A549 (cell line): ENCODE results near the gene CNKSR3. TPM values are rescaled to one million over a fixed set of nuclear protein-coding genes. Genes with fewer than 3 reads are reported as not detected.
"Not testable (repeated sequence)": the region's sequence is repeated elsewhere in the genome, so short reads cannot be mapped to it uniquely, and the experiment has no call there.

ENCODE experiments used
- ATAC-seq, 2 experiments: fragments of 200-7000 bp in 1 of 2; fragments of >200 bp in 1 of 2; cut with Nextera tagmentation in 1 of 2; cut with Tn5 transposase in 1 of 2; 3 replicates each; pipeline versions ENCODE4 v1.8.0 to v1.9.1; 2018 to 2020; ENCODE audit warnings: mild to moderate bottlenecking in 1 of 2, moderate library complexity in 1 of 2
- CTCF ChIA-PET: fragments of 300-600 bp; sonication (Branson Sonifier 250); formaldehyde crosslinking; extraction: SDS; loops from one replicate; lab custom pipeline; 2021; ENCODE audit warnings: antibody characterized with exemption, inconsistent platforms; lab: Yijun Ruan, JAX
- POLR2A ChIA-PET: fragments of 350-600 bp; formaldehyde crosslinking; extraction: SDS; loops from one replicate; lab custom pipeline; 2021; ENCODE audit warnings: antibody characterized with exemption, inconsistent platforms; lab: Yijun Ruan, JAX
- DNase-seq, 2 experiments: peaks; one replicate each; pipeline versions ENCODE4 v3.0.0 to v3.0.0-alpha.2; 2011 to 2016; ENCODE audit warnings: low read depth in 1 of 2, low spot score in 1 of 2
- FAIRE-seq: peaks from 2 replicates; lab custom pipeline; 2011; peaks lifted over from hg19 to GRCh38; lab: Jason Lieb, UNC
- H3K27ac ChIP-seq, 2 experiments: fragments of >200 bp; sonication (Bioruptor Twin); formaldehyde crosslinking; 3 replicates each; pipeline ENCODE4 v1.5.1; 2016 to 2017
- H3K4me1 ChIP-seq: fragments of >200 bp; sonication (Bioruptor Twin); formaldehyde crosslinking; 3 replicates; pipeline ENCODE4 v1.6.1; 2016
- H3K4me2 ChIP-seq: fragments of >200 bp; sonication (Bioruptor Twin); formaldehyde crosslinking; 3 replicates; pipeline ENCODE4 v1.6.1; 2016
- H3K4me3 ChIP-seq: fragments of >200 bp; sonication (Bioruptor Twin); formaldehyde crosslinking; 3 replicates; pipeline ENCODE4 v1.5.1; 2016
- H3K9me3 ChIP-seq: fragments of >200 bp; sonication (Bioruptor Twin); formaldehyde crosslinking; 3 replicates; pipeline ENCODE4 v1.6.1; 2016
- BHLHE40 ChIP-seq: IDR thresholded peaks from 2 replicates; pipeline ENCODE4 v1.6.1; 2012; ENCODE audit warnings: low read depth, low read length, inconsistent platforms
- CEBPB ChIP-seq, 2 experiments: fragments of >200 bp in 1 of 2; sonication (Bioruptor Twin) in 1 of 2; formaldehyde crosslinking in 1 of 2; IDR thresholded peaks; 2 replicates each; pipeline ENCODE4 v1.6.1; 2012 to 2016
- CHD4 ChIP-seq: fragments of 200-600 bp; sonication (generic); IDR thresholded peaks from 2 replicates; pipeline ENCODE4 v1.6.1; 2016; ENCODE audit warnings: antibody characterized with exemption, mild to moderate bottlenecking, borderline replicate concordance
- CTCF ChIP-seq: fragments of >200 bp; sonication (Bioruptor Twin); formaldehyde crosslinking; IDR thresholded peaks from 3 replicates; pipeline ENCODE4 v1.5.1; 2016
- EHF ChIP-seq: fragments of 250-450 bp; sonication (Bioruptor Pico); IDR thresholded peaks from 2 replicates; pipeline ENCODE4 v1.5.0; 2020; ENCODE audit warnings: mild to moderate bottlenecking
- EP300 ChIP-seq, 2 experiments: fragments of >200 bp; sonication (Bioruptor Twin); formaldehyde crosslinking; IDR thresholded peaks; 2 replicates in 1 of 2; 3 replicates in 1 of 2; pipeline ENCODE4 v1.6.1; 2016 to 2017
- FOSB ChIP-seq: fragments of 250-450 bp; sonication (Bioruptor Pico); IDR thresholded peaks from 2 replicates; pipeline ENCODE4 v1.5.0; 2020; ENCODE audit warnings: mild to moderate bottlenecking, moderate library complexity
- GATA3 ChIP-seq: IDR thresholded peaks from 2 replicates; pipeline ENCODE4 v1.6.1; 2012; ENCODE audit warnings: borderline replicate concordance
- HDAC2 ChIP-seq: fragments of 200-600 bp; sonication (generic); IDR thresholded peaks from 2 replicates; pipeline ENCODE4 v1.6.1; 2016
- HMGXB4 ChIP-seq: fragments of 250-450 bp; sonication (Bioruptor Pico); IDR thresholded peaks from 2 replicates; pipeline ENCODE4 v1.5.0; 2021; ENCODE audit warnings: mild to moderate bottlenecking, moderate library complexity, borderline replicate concordance
- HOXB5 ChIP-seq: fragments of 250-450 bp; sonication (Bioruptor Pico); IDR thresholded peaks from 2 replicates; pipeline ENCODE4 v1.5.0; 2020; ENCODE audit warnings: mild to moderate bottlenecking, moderate library complexity
- KDM1A ChIP-seq: fragments of 200-600 bp; sonication (generic); IDR thresholded peaks from 2 replicates; pipeline ENCODE4 v1.6.1; 2016; ENCODE audit warnings: low read depth, mild to moderate bottlenecking
- KDM5A ChIP-seq: fragments of 200-600 bp; sonication (generic); IDR thresholded peaks from 2 replicates; pipeline ENCODE4 v1.6.1; 2016; ENCODE audit warnings: antibody characterized with exemption, mild to moderate bottlenecking
- MAZ ChIP-seq: fragments of 150-350 bp; IDR thresholded peaks from 2 replicates; pipeline ENCODE4 v1.6.1; 2014; ENCODE audit warnings: antibody characterized with exemption, low read depth, low read length, borderline replicate concordance
- PHF8 ChIP-seq: fragments of 200-600 bp; sonication (generic); IDR thresholded peaks from 2 replicates; pipeline ENCODE4 v1.6.1; 2016; ENCODE audit warnings: low read depth, mild to moderate bottlenecking, antibody characterized with exemption, moderate library complexity, borderline replicate concordance
- POLR2A ChIP-seq: IDR thresholded peaks from 2 replicates; pipeline ENCODE4 v1.6.1; 2012; ENCODE audit warnings: mild to moderate bottlenecking, low read length
- POLR2AphosphoS2 ChIP-seq: conservative IDR thresholded peaks from 2 replicates; pipeline ENCODE4 v1.6.1; 2012; ENCODE audit warnings: low read length, improper control_type of control experiment, inconsistent platforms
- RARB ChIP-seq: fragments of 250-450 bp; sonication (Bioruptor Pico); IDR thresholded peaks from 2 replicates; pipeline ENCODE4 v1.8.0; 2021; ENCODE audit warnings: mild to moderate bottlenecking, moderate library complexity
- RCOR1 ChIP-seq: fragments of 150-350 bp; IDR thresholded peaks from 2 replicates; pipeline ENCODE4 v1.6.1; 2014; ENCODE audit warnings: antibody characterized with exemption, low read length, low read depth
- TFCP2L1 ChIP-seq: fragments of 250-450 bp; sonication (Bioruptor Pico); IDR thresholded peaks from 2 replicates; pipeline ENCODE4 v1.5.0; 2021; ENCODE audit warnings: mild to moderate bottlenecking
- TP53 ChIP-seq: fragments of 250-450 bp; sonication (Bioruptor Pico); IDR thresholded peaks from 2 replicates; pipeline ENCODE4 v1.5.0; 2021; ENCODE audit warnings: mild to moderate bottlenecking, moderate library complexity
- ZC3H11A ChIP-seq: fragments of 450-650 bp; IDR thresholded peaks from 2 replicates; pipeline ENCODE4 v1.6.1; 2014; ENCODE audit warnings: antibody characterized with exemption, mild to moderate bottlenecking
- WGBS: methylation state at CpG from one replicate; pipeline ENCODE4 v1.1.6; 2017; ENCODE audit errors: missing lambda C conversion rate; 5-methylcytosine and 5-hydroxymethylcytosine counted together
- polyA plus RNA-seq, 4 experiments: library from polyadenylated mRNA; depleted of rRNA in 3 of 4; stranded (reverse); fragments of >200 nt; fragmentation: RNase III in 1 of 4; extraction: RNeasy Plus Mini Kit Qiagen cat#74134 plus additional on column Dnase treatment in 1 of 4; gene quantifications; 2 replicates in 3 of 4; 3 replicates in 1 of 4; pipeline ENCODE4 v1.2.3, GENCODE V29; 2011 to 2017
- TF ChIP-seq, protein P1 (sequence below): IDR thresholded peaks from 2 replicates; pipeline ENCODE4 v1.6.1; 2012
- TF ChIP-seq, protein P2 (sequence below): fragments of >200 bp; sonication (Bioruptor Twin); formaldehyde crosslinking; IDR thresholded peaks from 3 replicates; pipeline ENCODE4 v1.6.1; 2016
- TF ChIP-seq, protein P3 (sequence below): IDR thresholded peaks from 2 replicates; pipeline ENCODE4 v1.6.1; 2012; ENCODE audit warnings: low read depth, borderline replicate concordance
- TF ChIP-seq, protein P4 (sequence below): fragments of 450-650 bp; IDR thresholded peaks from 2 replicates; pipeline ENCODE4 v1.6.1; 2014; ENCODE audit warnings: antibody characterized with exemption

CNKSR3 gene
- polyA plus RNA-seq, 2 of the 4 experiments (the other 2 are of a cell fraction): 2.9 to 3.5 TPM

- CTCF ChIA-PET: no interaction called here
- ATAC-seq (no peak), FAIRE-seq (no peak)
Observed at GRCh38 chr6:154543628-154544027, 33.1 kb upstream of the CNKSR3 start.

GRCh38 chr6:154542747-154543146 lies 32.3 kb upstream of the CNKSR3 start:
- WGBS: 86% methylated on average over 5 of the region's 5 CpGs
- Histone ChIP-seq H3K27ac (no peak overlapping the region), H3K4me2 (no peak overlapping the region), H3K4me1 (peaks cover 8% of the 10 kb centered on the region; the same call in 2 of the 3 replicates), H3K4me3 (no peak overlapping the region), H3K9me3 (no peaks in the 10 kb centered on the region)
- no peak for FAIRE-seq
- no peak for DNase-seq
- TF ChIP-seq CTCF (no peak), PHF8 (no peak), FOSB (no peak), TP53 (no peak), KDM1A (no peak), POLR2AphosphoS2 (no peak), HMGXB4 (CRISPR knock-in tag) (no peak), GATA3 (no peak), CHD4 (no peak), KDM5A (no peak), EP300 (IDR thresholded peaks at IDR 0.05) (no peak), ZC3H11A (no peak), BHLHE40 (no peak), TFCP2L1 (CRISPR knock-in tag) (no peak), POLR2A (no peak), CEBPB (IDR thresholded peaks at IDR 0.05) (no peak), HDAC2 (no peak)
- TF ChIP-seq, protein P1, sequence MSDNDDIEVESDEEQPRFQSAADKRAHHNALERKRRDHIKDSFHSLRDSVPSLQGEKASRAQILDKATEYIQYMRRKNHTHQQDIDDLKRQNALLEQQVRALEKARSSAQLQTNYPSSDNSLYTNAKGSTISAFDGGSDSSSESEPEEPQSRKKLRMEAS: no peak
- TF ChIP-seq, protein P2, sequence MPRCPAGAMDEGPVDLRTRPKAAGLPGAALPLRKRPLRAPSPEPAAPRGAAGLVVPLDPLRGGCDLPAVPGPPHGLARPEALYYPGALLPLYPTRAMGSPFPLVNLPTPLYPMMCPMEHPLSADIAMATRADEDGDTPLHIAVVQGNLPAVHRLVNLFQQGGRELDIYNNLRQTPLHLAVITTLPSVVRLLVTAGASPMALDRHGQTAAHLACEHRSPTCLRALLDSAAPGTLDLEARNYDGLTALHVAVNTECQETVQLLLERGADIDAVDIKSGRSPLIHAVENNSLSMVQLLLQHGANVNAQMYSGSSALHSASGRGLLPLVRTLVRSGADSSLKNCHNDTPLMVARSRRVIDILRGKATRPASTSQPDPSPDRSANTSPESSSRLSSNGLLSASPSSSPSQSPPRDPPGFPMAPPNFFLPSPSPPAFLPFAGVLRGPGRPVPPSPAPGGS: no peak
- ATAC-seq: no peak
- ChIA-PET CTCF (no interaction called here), POLR2A (interaction anchor here (1.0 kb wide), 1 partner anchor 34 kb away, joined by 6 read pairs; no protein-coding TSS in a partner anchor)

More at GRCh38 chr6:154543628-154544027, 33.1 kb upstream of the CNKSR3 start:
- POLR2A ChIA-PET: interaction anchor here (1.0 kb wide), 1 partner anchor 35 kb away, joined by 6 read pairs; no protein-coding TSS in a partner anchor
- TF ChIP-seq HOXB5 (CRISPR knock-in tag) (no peak), MAZ (no peak), EHF (no peak), KDM5A (no peak), HDAC2 (no peak), RCOR1 (no peak), KDM1A (no peak), RARB (CRISPR knock-in tag) (no peak)
- TF ChIP-seq, protein P3, sequence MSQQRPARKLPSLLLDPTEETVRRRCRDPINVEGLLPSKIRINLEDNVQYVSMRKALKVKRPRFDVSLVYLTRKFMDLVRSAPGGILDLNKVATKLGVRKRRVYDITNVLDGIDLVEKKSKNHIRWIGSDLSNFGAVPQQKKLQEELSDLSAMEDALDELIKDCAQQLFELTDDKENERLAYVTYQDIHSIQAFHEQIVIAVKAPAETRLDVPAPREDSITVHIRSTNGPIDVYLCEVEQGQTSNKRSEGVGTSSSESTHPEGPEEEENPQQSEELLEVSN: no peak
- TF ChIP-seq, protein P4, sequence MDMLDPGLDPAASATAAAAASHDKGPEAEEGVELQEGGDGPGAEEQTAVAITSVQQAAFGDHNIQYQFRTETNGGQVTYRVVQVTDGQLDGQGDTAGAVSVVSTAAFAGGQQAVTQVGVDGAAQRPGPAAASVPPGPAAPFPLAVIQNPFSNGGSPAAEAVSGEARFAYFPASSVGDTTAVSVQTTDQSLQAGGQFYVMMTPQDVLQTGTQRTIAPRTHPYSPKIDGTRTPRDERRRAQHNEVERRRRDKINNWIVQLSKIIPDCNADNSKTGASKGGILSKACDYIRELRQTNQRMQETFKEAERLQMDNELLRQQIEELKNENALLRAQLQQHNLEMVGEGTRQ: no peak
- Histone ChIP-seq H3K9me3 (no peaks in the 10 kb centered on the region), H3K4me1 (peaks cover 2% of the 10 kb centered on the region; the same call in 2 of the 3 replicates), H3K4me3 (no peak overlapping the region), H3K27ac (no peak overlapping the region), H3K4me2 (no peak overlapping the region)
- WGBS: 82% methylated on average over 5 of the region's 5 CpGs
- no peak for DNase-seq

DNA sequence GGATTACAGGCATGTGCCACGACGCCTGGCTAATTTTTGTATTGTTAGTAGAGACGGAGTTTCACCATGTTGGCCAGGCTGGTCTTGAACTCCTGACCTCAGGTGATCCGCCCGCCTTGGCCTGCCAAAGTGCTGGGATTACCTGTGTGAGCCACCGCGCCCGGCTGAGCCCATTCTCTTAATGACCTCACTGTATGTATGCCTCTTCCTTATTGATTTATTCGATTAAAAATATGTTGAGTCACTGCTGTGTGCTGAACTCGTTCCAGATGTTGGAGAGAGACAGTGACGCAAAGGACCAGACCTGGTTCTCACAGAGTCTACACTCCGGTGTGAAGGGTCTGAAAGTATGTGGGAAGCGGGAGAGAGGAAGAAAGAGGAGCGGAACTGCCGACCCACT lies 31.4 kb upstream of the CNKSR3 start:
- H3K9me3 ChIP-seq, CTCF ChIA-PET, H3K27ac ChIP-seq, ATAC-seq, POLR2A ChIA-PET, H3K4me3 ChIP-seq, FAIRE-seq, H3K4me2 ChIP-seq: not testable (repeated sequence)
- peaks cover 15% of the 10 kb centered on the region; the same call in 2 of the 3 replicates for H3K4me1 ChIP-seq
- WGBS: 91% methylated on average over 15 of the region's 15 CpGs
- DNase-seq: peak in 1 of 2 experiments; percentile 4
